DOHH2 (cell line): ENCODE measurements around the gene GRM4.

Source experiments
- EZH2phosphoT487 ChIP-seq: fragments of 200-600 bp; sonication (generic); IDR thresholded peaks from 2 replicates; pipeline ENCODE4 v1.6.1; 2017; ENCODE audit warnings: borderline replicate concordance, mild to moderate bottlenecking, antibody characterized with exemption, low read length, moderate library complexity, mixed read lengths
- TF ChIP-seq, protein P1 (sequence below): fragments of 200-600 bp; sonication (generic); IDR thresholded peaks from one replicate; pipeline ENCODE4 v1.5.1; 2014; ENCODE audit warnings: antibody characterized with exemption, mild to moderate bottlenecking, low read depth, low read length; ENCODE audit not compliant: poor library complexity, severe bottlenecking

DNA sequence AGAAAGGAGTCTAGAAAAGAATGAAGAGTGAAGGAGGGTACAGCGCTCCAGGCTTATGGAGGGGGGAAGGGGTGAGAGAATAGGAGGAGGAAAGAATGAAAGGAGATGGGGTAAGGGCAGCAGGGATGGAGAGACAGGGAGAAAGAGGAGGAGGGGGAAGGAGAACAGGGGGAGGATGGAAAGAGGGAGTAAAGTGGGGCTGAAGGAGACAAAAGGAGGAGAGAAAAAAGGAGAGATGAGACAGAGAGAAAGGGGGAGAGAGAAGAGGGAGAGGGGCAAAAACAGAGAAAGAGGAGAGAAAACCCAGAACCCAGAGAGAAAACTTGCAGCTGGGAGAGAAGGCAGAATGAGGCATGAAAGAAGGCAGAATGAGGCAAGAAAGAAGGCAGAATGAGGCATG is 110.7 kb downstream of the GRM4 start:
- TF ChIP-seq, protein P1, sequence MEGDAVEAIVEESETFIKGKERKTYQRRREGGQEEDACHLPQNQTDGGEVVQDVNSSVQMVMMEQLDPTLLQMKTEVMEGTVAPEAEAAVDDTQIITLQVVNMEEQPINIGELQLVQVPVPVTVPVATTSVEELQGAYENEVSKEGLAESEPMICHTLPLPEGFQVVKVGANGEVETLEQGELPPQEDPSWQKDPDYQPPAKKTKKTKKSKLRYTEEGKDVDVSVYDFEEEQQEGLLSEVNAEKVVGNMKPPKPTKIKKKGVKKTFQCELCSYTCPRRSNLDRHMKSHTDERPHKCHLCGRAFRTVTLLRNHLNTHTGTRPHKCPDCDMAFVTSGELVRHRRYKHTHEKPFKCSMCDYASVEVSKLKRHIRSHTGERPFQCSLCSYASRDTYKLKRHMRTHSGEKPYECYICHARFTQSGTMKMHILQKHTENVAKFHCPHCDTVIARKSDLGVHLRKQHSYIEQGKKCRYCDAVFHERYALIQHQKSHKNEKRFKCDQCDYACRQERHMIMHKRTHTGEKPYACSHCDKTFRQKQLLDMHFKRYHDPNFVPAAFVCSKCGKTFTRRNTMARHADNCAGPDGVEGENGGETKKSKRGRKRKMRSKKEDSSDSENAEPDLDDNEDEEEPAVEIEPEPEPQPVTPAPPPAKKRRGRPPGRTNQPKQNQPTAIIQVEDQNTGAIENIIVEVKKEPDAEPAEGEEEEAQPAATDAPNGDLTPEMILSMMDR: no peak
- no peak for TF ChIP-seq EZH2phosphoT487
